ENCODE results near the gene APBB1.

The APBB1 gene

DNA sequence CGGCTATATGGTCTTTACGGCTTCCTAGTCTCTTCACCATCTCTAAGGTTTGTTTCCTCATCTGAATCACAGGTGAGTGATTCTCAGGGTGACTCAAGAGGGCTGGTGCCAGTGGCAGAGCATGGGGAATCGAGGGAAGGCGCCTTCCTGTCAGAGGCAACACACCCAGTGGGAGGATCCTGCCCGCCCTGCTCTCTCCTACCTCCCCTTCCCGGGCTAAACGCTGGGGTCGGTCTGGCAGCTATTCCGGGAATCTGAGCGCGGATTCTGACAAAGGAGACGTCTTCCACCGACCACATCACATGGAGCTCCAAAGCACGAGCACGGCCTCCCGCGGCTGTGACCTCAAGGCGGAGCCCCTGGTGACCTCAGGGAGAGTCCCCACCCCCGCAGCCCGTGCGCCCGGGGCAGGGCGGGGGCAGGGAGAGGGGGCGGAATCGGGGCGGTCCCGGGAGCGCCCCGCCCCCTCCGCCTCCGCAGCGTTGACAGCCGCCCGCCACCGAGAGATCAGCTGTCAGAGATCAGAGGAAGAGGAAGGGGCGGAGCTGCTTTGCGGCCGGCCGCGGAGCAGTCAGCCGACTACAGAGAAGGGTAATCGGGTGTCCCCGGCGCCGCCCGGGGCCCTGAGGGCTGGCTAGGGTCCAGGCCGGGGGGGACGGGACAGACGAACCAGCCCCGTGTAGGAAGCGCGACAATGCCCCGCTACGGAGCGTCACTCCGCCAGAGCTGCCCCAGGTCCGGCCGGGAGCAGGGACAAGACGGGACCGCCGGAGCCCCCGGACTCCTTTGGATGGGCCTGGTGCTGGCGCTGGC, 28.8 kb downstream of the APBB1 start, which contains the start of gene SMPD1:
SMPD1 (plus strand) TSS at position 570 of the 813 bp plus-strand sequence; CDS start at position 695, 125 bp downstream.
- Histone ChIP-seq H3K27ac (peak within 1 kb of the TSS; percentile 82), H3K79me2 (no peaks in the 10 kb centered on the region), H3K4me3 (ENCODE audit: low read depth, low read length) (peak within 1 kb of the TSS; percentile 73), H3K9me3 (ENCODE audit: control insufficient read depth, low read length) (no peaks in the 10 kb centered on the region), H3K4me1 (peaks cover 3% of the 10 kb centered on the region), H2AFZ (peak within 1 kb of the TSS; percentile 91), H3K4me2 (ENCODE audit: low read length) (peak within 1 kb of the TSS; percentile 87), H3K27me3 (ENCODE audit: control insufficient read depth, insufficient read depth, low read length) (no peaks in the 10 kb centered on the region), H3K36me3 (ENCODE audit: control insufficient read depth, insufficient read depth, low read length) (no peaks in the 10 kb centered on the region), H3K9ac (peak within 1 kb of the TSS; percentile 2)
- TF ChIP-seq, protein P1, sequence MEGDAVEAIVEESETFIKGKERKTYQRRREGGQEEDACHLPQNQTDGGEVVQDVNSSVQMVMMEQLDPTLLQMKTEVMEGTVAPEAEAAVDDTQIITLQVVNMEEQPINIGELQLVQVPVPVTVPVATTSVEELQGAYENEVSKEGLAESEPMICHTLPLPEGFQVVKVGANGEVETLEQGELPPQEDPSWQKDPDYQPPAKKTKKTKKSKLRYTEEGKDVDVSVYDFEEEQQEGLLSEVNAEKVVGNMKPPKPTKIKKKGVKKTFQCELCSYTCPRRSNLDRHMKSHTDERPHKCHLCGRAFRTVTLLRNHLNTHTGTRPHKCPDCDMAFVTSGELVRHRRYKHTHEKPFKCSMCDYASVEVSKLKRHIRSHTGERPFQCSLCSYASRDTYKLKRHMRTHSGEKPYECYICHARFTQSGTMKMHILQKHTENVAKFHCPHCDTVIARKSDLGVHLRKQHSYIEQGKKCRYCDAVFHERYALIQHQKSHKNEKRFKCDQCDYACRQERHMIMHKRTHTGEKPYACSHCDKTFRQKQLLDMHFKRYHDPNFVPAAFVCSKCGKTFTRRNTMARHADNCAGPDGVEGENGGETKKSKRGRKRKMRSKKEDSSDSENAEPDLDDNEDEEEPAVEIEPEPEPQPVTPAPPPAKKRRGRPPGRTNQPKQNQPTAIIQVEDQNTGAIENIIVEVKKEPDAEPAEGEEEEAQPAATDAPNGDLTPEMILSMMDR (IDR thresholded peaks at IDR 0.05) = no peak

DNA sequence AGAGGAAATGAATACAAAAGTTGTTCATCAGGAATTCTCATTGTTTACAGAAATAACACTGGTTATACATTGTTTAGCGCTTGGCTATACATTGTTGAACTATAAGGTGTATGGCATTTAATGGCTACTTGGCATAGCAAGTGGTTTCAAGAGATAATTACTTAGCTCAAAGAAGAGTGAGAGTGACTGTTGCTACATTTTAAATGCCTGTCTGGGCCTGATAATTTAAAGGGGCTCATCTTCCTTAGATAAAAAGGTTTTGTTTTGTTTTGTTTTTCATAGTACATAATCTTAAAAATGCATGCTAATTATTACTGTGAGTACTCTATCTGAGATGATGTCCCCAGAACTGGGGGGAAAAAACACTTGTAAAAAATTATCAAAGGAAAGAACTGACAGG, 30.1 kb downstream of the APBB1 start:
- Histone ChIP-seq H3K9me3 (ENCODE audit: control insufficient read depth, low read length) (no peaks in the 10 kb centered on the region), H3K36me3 (ENCODE audit: control insufficient read depth, insufficient read depth, low read length) (no peaks in the 10 kb centered on the region), H3K9ac (no peak overlapping the region), H3K79me2 (no peaks in the 10 kb centered on the region), H3K4me2 (ENCODE audit: low read length) (no peak overlapping the region), H3K4me3 (ENCODE audit: low read depth, low read length) (no peak overlapping the region), H3K27me3 (ENCODE audit: control insufficient read depth, insufficient read depth, low read length) (no peaks in the 10 kb centered on the region), H3K4me1 (peaks cover 3% of the 10 kb centered on the region), H3K27ac (no peak overlapping the region), H2AFZ (no peak overlapping the region)
- TF ChIP-seq, protein P1 (IDR thresholded peaks at IDR 0.05) = no peak

DNA sequence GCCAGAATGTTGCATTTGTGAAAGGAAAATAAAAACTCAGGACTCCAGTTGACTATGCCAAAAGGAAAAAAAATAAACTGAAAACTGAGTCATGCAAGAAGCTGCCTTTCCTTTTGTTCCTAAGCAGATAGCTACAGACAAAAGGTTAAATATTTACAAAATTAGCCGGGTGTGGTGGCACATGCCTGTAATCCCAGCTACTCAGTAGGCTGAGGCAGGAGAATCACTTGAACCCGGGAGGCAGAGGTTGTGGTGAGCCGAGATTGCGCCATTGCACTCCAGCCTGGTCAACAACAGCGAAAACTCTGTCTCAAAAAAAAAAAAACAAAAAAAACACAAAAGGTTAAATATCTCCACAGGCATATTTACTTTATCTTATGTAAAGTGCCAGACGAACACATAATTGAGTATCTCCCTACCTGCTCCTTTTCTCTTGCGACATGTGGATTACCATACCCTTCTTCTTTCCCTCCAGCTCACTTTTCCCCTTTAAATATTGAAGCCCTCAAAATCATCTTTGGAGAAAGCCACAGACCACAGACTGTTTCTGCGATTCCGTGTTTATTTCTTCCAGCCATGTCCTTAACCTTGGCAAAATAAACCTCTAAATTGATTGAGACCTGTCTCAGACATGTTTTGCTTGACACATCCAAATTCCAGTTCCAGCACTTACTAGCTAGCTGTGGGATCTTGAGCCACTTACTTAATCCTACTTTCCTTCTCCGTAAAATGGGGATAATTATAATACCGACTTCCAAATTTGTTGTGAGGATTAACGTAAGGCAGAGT, 30.9 kb downstream of the APBB1 start:
- H3K4me2 ChIP-seq (ENCODE audit: low read length) = no peak overlapping the region
- no peak overlapping the region for H3K9ac ChIP-seq
- no peak overlapping the region for H3K4me3 ChIP-seq (ENCODE audit: low read depth, low read length)
- no peaks in the 10 kb centered on the region for H3K36me3 ChIP-seq (ENCODE audit: control insufficient read depth, insufficient read depth, low read length)
- no peak overlapping the region for H3K27ac ChIP-seq
- H3K79me2 ChIP-seq = no peaks in the 10 kb centered on the region
- H3K9me3 ChIP-seq (ENCODE audit: control insufficient read depth, low read length) = no peaks in the 10 kb centered on the region
- H2AFZ ChIP-seq = no peak overlapping the region
- H3K27me3 ChIP-seq (ENCODE audit: control insufficient read depth, insufficient read depth, low read length) = no peaks in the 10 kb centered on the region
- H3K4me1 ChIP-seq = peaks cover 3% of the 10 kb centered on the region
- TF ChIP-seq, protein P1 (IDR thresholded peaks at IDR 0.05) = no peak

DNA sequence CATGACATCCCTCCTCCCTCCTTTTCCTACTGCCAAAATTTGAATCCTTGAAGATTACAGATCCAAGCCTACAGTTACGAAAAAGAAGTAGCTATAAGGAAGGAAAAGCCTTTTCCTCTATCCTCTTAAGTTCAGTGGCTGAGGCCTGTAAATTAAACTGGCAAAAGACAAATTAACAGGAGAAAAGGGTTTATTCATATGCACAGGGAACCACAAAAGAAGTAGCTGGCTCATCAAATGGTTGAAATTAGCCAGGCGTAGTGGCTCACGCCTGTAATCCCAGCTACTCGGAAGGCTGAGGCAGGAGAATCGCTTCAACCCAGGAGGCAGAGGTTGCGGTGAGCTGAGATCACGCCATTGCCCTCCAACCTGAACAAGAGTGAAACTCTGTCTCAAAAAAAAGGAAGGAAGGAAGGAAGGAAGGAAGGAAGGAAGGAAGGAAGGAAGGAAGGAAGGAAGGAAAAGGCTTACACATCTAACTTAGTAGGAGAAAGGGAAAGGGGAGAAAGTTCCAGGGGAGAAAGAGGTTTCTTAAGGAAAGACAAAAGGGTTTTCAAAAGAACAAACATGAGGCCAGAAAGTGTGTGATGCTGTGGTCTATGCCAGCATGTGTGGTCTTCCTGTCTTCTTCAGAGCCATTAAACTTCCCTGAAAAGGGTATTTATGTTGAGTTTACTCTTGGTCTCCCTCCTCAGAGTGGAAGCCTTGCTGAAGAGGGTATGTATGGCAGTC, 33.7 kb downstream of the APBB1 start:
- H3K4me3 ChIP-seq (ENCODE audit: low read depth, low read length) = no peak overlapping the region
- TF ChIP-seq, protein P1 (IDR thresholded peaks at IDR 0.05) = no peak
- H3K79me2 ChIP-seq = no peaks in the 10 kb centered on the region
- H3K27ac ChIP-seq = no peak overlapping the region
- H3K36me3 ChIP-seq (ENCODE audit: control insufficient read depth, insufficient read depth, low read length) = no peaks in the 10 kb centered on the region
- H2AFZ ChIP-seq = no peak overlapping the region
- no peak overlapping the region for H3K9ac ChIP-seq
- no peaks in the 10 kb centered on the region for H3K9me3 ChIP-seq (ENCODE audit: control insufficient read depth, low read length)
- no peak overlapping the region for H3K4me2 ChIP-seq (ENCODE audit: low read length)
- H3K27me3 ChIP-seq (ENCODE audit: control insufficient read depth, insufficient read depth, low read length) = no peaks in the 10 kb centered on the region
- H3K4me1 ChIP-seq = peaks cover 3% of the 10 kb centered on the region
